GM19463 (cell line): ENCODE data around the gene CRIM1.

ENCODE experiments used
- ATAC-seq: cut with Tn5 transposase; IDR thresholded peaks from one replicate; pipeline ENCODE4 v1.9.1; 2021; ENCODE audit warnings: mild to moderate bottlenecking, moderate library complexity; ENCODE audit not compliant: unreplicated experiment

Gene CRIM1

DNA sequence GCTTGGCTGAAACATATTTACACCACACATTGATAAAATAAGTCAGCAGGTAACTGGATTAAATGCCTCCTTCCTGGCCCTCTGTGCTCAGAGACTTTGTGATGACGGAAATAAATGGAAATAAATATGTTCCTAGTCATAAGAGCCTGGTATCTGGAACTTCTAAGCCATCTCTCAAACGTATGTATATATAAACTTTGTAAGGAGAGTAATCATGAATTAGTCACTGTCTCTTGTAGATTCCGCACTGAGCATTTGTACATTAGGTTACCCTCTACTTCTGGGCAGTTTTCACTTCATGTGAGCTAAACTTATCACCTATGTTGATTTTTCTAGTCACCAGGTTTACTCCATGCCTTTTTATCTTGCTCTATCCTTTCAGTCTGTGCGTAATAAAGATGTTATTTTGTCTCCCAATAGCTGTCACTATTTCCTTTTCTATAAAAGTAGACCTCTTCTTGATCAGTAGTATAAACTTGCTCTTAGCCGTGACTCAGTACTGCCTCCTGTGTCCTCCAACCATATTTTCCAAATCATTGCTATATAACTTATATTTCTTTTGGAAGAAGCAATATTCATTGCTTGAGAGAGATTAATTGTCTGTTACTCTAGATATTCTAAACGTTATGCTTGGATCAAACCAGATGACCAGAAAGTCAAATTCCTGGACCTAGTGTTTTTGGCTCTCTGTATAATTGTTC, 189.2 kb downstream of the CRIM1 start:
- no peak for ATAC-seq

- no peak for ATAC-seq
Measured at GRCh38 chr2:36545871-36546416, 190.4 kb downstream of the CRIM1 start.

- no peak for ATAC-seq
Measured at GRCh38 chr2:36547906-36548305, 192.3 kb downstream of the CRIM1 start.

GRCh38 chr2:36549165-36549574, 193.6 kb downstream of the CRIM1 start:
- no peak for ATAC-seq

DNA sequence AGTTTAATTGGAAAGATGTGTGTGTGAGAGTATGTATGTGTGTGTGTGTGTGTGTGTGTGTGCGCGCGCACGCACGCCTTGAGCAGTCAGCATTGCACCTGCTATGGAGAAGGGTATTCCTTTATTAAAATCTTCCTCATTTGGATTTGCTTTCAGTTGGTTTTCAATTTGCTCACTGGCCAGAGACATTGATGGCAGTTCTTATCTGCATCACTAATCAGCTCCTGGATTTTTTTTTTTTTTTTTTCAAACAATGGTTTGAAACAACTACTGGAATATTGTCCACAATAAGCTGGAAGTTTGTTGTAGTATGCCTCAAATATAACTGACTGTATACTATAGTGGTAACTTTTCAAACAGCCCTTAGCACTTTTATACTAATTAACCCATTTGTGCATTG, 194.4 kb downstream of the CRIM1 start:
- no peak for ATAC-seq

DNA sequence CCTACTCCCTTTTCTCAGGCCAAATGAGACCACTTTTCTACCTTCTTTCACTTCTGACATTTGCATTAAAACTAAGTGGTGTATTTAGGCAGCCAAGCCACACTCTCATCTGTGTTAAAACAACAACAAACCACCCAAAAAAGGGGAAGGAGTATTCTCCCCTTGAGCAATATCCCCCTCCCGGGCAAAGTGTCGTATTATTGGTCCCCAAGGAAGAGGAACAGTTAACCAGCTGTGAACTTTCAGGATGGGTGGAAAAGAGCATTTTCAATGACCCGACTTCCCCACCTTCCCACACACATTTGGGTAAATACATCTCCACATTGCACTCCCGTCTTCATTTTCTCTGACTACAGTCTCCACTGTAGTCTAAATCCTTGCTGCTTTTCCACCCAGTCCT, 198.1 kb downstream of the CRIM1 start:
- no peak for ATAC-seq

- ATAC-seq: no peak
Measured at GRCh38 chr2:36554531-36554930, 199.0 kb downstream of the CRIM1 start.

DNA sequence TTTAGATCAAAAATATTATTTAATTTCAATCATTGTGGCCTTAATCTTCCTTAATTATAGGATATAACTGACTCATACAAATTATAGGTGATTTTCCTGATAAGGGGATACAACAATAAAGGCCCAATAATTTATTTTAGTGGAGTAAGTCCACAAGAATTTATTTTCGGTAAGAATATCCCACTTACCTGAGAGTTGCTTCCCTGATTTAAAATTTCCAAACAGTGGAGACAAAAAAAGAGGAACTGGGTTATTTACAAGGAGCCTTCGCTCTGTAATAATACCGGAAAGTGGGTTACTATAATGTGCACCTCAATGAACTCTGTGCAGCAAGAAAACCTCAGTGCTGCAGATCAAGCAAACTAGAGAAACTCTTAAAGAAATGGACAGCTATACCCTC, 200.2 kb downstream of the CRIM1 start:
- no peak for ATAC-seq

- no peak for ATAC-seq
Measured at GRCh38 chr2:36556842-36557241, 201.3 kb downstream of the CRIM1 start.

DNA sequence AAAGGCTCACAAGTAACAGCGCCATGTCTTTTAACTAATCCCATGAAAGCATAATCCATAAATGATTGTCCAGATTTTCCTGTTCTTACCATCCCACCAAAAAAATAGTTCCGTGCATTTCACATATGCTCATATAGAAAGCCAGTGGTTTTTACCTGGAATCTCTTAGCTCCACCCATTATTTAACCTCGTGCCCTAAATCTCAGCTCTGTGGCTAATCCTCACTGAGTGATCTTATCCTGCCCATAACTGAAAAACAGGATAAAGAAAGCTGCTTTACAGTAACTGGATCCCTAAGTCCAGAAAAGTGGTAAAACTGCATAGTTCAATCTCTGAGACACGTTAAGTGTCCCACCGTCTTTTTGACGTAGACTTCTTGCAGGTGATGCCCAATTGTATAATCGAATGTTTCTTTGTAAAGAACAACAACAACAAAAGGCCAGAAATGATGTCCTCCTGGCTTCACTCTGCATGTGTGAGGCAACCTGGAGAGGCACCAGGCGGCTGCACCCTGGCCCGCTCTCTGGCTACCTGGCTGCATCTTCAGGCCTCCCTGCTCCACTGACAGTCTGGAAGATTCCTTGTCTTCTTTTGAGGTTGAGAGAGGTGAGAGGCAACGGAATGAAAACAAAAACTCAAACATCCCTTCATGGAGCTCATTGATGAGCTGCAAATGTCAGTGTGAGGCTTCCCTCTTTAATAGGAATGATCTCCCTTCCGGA, 203.8 kb downstream of the CRIM1 start:
- no peak for ATAC-seq

DNA sequence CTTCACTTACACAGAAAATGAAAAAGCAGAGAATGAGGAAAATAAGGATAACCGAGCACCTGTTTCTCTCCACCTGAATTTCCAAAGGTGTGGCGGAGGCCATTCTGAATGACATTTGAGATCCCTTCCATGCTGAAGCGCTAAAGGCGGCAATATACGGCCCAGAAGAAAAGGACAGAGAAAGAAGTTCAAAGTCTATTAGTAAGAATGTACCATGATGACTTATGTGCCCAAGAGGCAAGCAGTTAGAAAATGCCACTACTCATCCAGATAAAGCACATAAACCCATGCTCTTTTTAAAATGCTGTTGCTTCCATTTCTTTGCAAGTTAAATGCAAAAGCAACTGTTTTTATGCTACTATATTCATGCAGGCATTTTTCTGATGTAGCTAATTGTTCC, 205.1 kb downstream of the CRIM1 start:
- no peak for ATAC-seq

GRCh38 chr2:36561237-36561944, 205.8 kb downstream of the CRIM1 start:
- ATAC-seq: no peak

DNA sequence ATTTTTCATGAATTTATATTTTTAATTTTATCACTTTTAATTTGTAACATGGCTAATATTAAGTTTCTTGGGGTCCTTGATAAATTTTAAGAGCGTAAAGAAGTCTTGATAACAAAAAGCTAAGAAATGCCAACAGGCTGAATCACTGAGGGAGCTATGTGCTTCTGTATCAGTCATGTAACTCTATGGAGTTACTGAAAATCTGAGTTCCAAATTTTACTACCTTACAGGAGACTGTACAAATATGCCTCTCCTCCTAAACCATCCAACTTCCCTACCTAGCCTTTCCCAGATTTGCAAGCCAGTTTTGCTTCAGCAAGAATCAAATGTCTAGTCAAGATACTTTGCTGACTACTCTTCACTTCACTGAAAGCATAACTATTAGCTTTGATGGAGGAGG, 206.7 kb downstream of the CRIM1 start:
- ATAC-seq: no peak

DNA sequence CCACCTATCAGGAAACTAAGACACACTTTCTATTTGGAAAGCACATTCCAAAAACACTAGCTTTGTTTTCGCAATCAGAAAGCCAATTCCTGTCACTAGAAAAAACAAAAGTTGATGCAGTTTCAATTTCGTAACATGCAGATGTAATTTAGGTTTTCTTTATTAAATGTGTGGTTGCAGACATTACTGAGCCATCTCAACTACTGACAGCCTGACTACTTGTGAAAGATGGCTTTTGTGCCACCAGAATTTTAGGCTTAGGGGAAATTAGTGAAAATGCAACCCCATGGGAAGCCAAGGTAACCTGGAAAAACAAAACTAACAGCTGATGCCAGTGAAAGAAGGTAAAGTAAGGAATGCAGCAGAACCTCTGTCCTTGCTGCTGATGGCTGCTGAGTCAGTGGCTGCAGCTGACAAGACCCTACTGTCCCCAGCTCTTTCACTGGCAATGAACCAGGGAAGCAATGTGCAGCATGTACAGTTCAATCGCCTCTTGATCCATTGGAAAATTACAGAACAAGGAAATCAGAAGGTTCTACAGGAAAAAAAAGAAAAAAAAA, 207.5 kb downstream of the CRIM1 start:
- no peak for ATAC-seq

GRCh38 chr2:36564377-36564930, 208.9 kb downstream of the CRIM1 start:
- ATAC-seq: no peak

DNA sequence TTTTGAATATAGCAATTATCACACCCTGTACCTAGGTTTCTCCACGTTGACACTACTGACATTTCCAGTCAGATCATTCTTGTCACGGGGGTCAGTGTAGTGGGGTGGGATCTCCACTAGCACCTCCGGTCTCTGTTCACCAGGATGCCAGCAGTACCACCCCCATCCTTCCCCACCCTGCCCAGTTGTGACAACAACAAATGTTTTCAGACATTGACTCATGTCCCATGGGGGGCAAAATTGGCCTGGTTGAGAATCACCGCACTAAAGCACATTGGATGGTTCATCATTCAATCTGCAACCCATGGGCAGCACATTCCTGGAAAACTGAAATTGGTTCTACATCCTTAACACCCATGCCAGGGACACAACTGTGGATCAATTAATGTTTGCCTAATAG, 210.1 kb downstream of the CRIM1 start:
- ATAC-seq: no peak

GRCh38 chr2:36566887-36567286, 211.3 kb downstream of the CRIM1 start:
- ATAC-seq: no peak

DNA sequence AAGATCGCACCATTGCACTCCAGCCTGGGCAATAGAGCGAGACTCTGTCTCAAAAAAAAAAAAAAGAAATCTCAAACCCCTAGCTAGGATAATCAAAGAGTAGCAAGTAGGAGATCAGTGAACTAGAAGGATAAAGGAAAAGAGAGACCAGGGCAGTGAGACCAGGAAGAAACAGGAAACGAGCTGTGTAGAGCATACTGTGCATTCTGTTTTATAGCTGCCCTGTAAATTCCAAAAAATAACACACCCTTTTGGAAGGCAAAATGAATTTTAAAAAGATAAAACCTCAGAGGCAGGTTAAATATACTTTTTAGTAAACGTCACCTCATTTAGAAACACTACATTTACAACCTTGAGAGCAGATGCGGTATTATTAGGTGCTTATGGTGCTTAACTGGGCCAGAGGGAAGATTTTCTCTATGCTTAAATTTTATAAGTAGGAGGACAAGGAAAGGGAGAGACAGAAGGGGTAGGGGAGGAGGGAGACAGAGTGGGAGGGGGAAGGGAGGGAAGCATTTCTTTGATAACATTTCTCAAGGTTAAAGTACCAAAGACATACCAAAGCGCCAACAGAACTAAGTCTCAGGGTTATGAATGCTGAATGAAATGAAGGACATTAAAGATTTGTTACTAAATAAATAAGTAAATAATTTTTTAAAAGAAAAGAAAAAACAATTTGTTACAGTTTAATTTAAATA, 212.3 kb downstream of the CRIM1 start:
- no peak for ATAC-seq

DNA sequence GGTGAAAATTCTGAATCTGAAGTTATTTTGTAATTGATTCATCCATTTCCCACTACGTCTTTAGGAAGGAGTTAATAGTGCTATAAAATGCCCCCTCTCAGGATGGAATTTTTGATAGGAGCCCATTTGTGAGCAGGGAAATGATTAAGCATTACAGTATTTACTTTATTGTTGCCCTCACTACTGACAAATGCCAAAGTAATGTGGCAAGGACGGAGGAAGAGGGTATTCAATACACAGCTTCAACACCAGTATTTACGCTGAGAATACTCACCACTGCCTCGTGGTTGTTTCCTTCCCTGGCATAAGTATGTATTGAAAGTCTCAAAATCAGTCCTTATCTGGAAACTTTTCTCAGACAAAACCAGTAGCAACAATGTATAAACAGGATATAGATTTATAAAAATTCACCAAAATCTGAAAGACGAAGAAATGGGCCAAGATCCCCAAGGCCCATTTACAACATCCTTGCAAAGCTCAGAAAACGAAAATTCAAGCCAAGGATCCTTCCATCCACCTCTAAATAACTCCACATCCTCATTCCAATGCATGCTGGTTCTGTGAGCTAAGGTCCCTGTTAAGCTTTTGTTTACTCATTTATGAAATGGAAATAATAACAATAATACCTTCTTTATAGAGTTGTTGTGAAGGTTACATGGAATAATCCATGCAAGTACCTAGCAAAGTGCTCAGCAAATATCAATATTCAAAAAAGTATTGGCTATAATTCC, 213.1 kb downstream of the CRIM1 start:
- ATAC-seq: no peak
